Left renal pelvis (tissue), 4 donors: ENCODE measurements around the gene UIMC1. TPM values are rescaled to one million over a fixed set of nuclear protein-coding genes. Genes with fewer than 3 reads are reported as not detected.

ENCODE experiments used
- DNase-seq, 4 donors: peaks; one replicate each; pipeline ENCODE4 v3.0.0-alpha.2; 2013; ENCODE audit warnings: low read depth in 4 of 4, low spot score in 3 of 4
- polyA plus RNA-seq, 4 donors: library from polyadenylated mRNA; unstranded; fragments of 120-200 nt; gene quantifications; one replicate each; pipeline ENCODE4 v1.2.1, GENCODE V29; 2013; ENCODE audit not compliant: insufficient read length in 4 of 4

The UIMC1 gene
- polyA plus RNA-seq, 4 donors = 37.7 to 47.0 (median 44.7) TPM

DNA sequence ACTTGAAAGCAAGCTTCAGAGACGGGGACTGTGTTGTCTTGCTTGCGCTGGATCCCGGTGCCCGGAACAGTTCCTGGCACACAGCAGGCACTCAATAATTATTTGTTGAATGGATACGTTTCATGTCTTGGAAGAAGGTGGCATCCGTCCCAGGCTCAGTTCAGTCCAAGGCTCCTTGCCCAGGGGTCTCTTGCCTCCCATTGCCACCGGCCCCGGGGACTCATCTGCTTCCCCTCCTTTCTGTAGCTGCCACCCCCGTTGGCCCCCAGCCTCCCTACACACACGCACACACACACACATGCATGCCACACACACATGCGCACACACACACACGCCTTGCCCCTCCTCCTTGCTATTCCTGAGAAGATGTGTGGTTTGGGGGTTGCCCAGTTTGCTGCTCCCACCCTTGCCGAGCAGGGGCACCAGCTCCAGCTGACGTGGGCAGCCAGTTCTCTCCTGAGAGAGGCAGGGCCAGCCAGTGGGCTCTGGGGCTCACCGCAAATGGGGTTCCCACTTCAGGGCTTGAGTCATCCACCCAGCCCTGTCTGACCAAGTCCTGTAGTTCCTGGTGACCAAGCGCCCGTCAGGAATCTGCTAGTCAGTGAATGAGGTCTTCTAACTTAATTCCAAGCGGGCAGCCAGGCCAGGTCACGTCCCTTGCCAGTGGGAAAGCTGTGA is 149.2 kb downstream of the UIMC1 start:
- no peak for DNase-seq

DNA sequence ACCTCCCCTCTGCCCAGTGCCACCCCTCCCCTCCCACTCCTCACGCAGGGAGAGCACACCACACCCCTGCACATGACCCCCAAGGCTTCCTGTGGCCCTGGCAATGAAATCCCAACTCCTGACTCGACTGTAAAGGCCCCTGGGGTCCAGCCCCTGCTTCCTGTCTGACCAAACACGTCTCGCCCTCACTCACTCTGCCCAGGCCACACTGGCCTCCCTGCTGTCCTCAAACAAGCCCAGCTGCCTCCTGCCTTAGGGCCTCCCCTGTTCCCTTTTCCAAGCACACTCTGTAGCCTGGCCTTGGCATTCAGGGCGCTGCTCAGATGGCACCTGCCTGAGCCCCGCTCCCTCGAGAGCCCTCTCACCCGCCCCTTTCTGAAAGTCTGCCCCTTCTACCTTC is 149.8 kb downstream of the UIMC1 start:
- DNase-seq = no peak

DNA sequence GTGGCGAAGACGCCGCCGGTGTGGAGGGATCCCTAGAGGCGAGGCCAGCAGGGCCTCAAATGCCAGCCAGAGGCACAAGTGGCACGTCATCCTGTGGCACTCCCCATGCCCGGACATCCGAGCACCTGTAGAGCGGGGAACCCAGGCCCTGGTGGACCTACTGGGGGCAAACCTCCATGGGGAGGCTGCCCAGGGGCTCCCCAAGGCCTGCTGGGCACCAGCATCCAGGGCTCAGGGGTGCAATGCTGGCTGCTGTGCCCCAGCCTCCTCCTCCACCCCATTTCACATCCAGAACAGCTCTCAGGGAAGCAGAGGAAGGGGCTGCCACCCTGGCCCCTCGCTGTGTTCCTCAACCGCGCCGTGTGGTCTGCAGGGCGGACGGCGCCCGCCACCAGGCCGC is 151.0 kb downstream of the UIMC1 start:
- DNase-seq = no peak

Other genes starting within 250 kb of the UIMC1 start
- under 1 TPM; 0.10 to 0.23 (median 0.11) TPM for gene UNC5A, start 196.2 kb downstream of the UIMC1 start, polyA plus RNA-seq
- 1 to 10 TPM in 1 of 4 donors, under 1 TPM in 3; 0.69 to 1.0 (median 0.84) TPM for gene HK3, start 107.4 kb downstream of the UIMC1 start, polyA plus RNA-seq
- 10 to 100 TPM; 22.3 to 27.9 (median 25.1) TPM for gene ZNF346, start 15.9 kb upstream of the UIMC1 start, polyA plus RNA-seq
- 10 to 100 TPM in 3 of 4 donors, 1 to 10 TPM in 1; 2.5 to 84.1 (median 57.3) TPM for gene FGFR4, start 80.1 kb upstream of the UIMC1 start, polyA plus RNA-seq
- gene NSD1, start 127.0 kb upstream of the UIMC1 start, polyA plus RNA-seq = 10 to 100 TPM; 48.3 to 66.0 (median 59.3) TPM